ENCODE results near the gene TEX101.
"Not testable (repeated sequence)": the region's sequence is repeated elsewhere in the genome, so short reads cannot be mapped to it uniquely, and the experiment has no call there.

The TEX101 gene

GRCh38 chr19:43422000-43422688, 7.5 kb downstream of the TEX101 start:
- DNase-seq: no peak

DNA sequence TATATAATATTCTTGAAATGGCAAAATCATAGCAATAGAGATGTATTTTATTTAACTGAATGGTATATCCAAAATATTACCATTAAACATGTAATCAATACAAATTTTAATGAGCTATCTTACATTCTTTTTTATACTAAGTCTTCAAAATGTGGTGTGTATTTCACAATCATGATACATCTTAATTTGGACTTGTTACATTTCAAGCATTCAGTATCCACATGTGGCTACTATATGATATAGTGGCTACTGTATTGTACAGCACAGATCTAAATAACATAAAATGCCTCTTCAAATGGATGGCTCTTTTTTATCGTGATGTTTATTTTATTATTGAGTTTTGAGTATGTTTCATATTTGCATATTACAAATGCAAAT, 8.0 kb downstream of the TEX101 start:
- no peak for DNase-seq

DNA sequence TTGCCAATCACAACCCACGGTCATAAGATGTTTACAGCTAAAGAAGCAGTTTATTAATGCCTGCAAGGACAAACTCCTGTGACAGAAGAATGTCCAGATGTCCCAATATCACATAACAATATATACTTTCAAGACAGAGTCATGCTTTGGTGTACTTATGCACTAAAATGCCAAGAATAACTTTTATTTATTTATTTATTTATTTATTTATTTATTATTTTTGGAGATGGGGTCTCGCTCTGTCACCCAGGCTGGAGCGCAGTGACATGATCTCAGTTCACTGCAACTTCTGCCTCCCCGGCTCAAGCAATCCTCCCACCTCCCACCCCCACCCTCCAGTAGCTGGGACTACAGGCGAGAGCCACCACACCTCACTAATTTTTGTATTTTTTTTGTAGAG, 9.1 kb downstream of the TEX101 start:
- DNase-seq: no peak

DNA sequence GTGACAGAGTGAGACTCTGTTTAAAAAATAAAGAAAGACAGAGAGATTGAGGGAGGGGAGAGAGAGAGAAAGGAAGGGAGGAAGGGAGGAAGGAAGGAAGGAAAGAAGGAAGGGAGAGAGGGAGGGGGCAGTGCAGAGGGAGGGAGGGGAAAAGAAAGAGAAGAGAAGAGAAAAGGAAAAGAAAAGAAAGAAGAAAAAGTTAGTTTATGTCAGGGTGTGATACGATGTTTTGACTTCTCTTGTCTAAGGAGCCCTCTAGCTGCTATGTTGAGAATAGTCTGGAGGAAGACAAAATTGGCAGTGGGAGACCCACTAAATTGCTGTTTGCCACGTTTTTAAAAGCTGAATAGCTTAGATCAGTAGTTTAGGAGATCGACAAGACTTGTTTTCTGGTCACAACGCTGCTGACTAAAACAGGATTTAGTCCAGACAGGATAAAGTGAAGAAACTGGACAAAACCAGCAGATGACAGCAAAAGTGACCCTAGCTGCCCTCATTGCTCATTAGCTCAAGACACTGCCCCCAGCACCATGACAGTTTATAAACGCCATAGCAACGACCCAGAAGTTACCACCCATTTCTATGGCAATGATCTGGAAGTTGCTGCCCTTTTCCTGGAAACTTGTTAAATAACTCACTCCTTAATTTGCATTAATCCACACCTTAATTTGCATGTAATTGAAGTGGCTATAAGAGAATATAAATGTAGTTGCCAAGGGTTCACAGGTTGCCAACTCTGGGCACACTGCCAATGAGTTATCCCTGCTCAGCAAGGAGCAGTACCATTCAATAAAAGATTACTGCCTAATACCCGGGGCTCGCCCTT, 11.1 kb downstream of the TEX101 start:
- peak; percentile 46 for DNase-seq

- no peak for DNase-seq
Measured at GRCh38 chr19:43429395-43429794, 14.7 kb downstream of the TEX101 start.

DNA sequence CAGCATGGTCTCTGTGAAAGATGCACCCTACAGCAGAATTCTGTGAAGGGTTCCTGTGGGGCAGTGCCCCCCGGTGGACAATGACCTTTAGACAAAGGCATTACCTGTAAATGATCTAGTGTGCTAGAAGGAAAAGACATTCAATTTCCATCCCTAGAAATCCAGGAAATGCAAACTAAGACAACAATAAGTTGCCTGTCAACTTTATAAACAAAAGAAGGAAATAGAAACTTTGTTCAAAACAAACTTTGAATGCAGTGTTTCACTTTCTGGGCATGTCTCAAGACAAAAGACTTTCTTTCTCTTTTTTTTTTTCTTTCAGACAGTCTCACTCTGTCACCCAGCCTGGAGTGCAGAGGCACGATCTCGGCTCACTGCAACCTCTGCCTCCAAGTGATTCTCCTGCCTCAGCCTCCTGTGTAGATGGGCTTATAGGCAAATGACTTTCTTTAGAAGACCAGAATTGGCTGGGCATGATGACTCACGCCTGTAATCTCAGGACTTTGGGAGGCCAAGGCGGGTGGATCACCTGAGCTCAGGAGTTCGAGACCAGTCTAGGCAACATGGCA, 15.5 kb downstream of the TEX101 start:
- no peak for DNase-seq

DNA sequence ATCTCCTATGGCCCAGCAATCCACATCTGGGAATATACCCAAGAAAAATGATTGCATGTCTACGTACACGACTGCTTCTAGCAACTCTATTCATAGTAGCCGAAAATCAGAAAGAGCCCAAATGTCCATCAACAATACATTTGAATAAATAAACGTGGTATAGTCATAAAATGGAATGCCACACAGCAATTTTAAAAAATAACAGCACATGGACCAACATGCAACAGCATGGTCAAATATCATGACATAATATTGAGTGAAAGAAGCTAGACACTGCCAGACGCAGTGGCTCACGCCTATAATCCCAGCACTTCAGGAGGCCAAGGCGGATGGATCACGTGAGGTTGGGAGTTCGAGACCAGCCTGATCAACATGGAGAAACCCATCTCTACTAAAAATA, 16.3 kb downstream of the TEX101 start:
- DNase-seq: no peak

DNA sequence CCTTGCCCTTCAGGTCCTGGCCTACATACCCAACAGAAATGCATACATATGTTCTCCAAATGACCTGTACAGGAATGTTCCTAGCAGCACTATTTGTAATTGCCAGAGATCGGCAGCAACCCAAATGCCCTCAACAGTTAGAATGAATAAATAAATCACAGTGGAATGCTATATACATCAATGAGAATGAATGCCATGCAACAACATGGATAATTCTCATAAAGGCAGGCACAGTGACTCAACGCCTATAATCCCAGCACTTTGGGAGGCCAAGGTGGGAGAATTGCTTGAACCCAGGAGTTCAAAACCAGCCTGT, 18.6 kb downstream of the TEX101 start:
- DNase-seq: no peak

GRCh38 chr19:43433689-43434088, 19.0 kb downstream of the TEX101 start:
- DNase-seq: no peak

- DNase-seq: no peak
Measured at GRCh38 chr19:43435775-43436174, 21.1 kb downstream of the TEX101 start.

DNA sequence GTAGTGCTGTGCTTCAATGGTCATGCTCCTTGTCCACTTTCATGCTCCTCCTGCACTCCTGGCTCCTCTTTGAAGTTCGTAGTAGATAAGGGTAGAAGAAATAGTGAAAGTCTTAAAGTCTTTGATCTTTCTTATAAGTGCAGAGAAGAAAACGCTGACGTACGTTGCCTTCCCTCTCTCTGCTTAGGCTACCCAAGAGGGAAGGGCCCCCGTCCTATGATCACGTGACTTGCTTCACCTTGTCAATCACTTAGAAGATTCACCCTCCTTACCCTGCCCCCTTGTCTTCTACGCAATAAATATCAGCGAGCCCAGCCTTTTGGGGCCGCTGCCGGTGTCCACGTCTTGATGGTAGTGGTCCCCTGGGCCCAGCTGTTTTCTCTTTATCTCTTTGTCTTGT, 22.6 kb downstream of the TEX101 start:
- DNase-seq: not testable (repeated sequence)

- no peak for DNase-seq
Measured at GRCh38 chr19:43437712-43438111, 23.0 kb downstream of the TEX101 start.

DNA sequence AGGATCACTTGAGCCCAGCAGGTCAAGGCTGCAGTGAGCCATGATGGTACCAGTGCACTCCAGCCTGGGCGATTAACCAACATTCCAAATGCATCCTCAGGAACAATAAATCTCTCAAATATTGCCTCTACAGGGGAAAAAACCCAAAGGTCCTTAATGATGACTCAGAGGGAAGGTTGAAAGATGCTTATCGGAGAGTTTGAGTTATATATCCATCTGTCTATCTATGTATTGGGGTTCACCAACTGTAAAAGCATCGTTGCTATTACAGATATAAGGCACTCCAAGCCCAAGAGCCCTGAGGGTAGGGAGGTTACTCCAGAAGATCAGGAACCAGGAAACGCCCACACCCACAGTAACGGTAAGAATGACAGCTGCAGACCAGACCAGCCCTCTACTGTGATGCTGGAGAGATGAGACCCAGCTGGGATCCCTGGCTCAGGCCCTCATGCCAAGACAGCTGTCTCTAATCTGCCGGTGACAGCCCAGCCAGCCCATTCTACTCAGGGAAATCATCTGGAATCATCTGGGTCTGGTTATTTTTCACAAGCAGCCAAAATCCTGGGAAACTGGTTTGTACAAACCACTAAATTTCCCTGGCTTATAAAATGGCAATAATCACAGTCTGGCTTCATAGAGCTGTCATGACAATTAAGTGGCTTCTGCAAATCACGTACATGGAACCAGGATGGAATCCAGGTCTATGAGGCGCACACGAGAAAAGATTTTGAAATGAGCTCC, 23.8 kb downstream of the TEX101 start:
- no peak for DNase-seq

DNA sequence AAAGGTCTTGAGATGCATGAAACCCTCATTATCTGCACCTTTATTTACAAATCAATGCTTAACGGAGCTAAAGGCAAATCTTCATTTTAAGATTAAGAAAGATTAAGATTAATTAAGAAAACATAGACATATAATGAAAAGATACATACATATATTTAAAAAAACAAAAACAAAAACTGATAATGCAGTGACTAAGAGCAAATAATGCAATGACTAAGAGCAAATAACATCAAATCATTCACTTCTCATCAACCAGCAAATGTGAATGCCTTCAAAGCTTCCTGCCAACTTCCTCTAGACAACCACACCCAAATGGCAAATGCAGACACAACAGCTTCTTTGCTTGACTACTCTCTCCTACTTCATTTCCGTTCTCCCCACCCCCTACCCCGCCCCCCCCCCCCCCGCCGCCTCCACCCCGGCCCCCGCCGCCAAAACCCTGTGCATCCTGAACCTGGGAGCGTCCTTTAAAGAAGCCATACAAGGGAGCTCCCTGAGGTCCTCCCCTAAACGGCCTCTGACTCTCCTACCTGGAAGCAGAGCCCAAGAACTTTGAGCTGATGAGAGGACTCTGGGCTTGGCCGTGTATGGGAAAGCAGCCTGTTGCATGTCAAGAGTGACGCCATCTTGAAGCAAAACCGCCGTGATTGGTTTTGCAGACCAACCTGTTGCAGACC, 24.5 kb downstream of the TEX101 start:
- no peak for DNase-seq

DNA sequence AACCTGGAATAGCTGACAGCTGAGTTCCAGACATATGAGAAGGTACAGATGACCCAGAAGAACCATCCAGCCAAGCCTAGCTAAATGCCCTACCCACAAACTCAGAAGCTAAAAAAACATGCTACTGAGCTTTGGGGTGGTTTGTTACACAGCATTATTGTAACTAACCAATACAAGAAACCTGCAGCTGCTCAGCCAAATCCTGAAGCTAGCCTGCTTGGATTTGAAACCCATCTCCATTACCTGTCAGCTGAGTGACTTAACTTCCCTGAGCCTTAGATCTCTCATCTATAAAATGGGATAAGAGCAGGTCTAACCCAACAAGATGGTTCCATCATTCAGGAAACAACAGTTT, 25.0 kb downstream of the TEX101 start:
- DNase-seq: no peak

GRCh38 chr19:43441716-43442115, 27.0 kb downstream of the TEX101 start:
- DNase-seq: no peak

DNA sequence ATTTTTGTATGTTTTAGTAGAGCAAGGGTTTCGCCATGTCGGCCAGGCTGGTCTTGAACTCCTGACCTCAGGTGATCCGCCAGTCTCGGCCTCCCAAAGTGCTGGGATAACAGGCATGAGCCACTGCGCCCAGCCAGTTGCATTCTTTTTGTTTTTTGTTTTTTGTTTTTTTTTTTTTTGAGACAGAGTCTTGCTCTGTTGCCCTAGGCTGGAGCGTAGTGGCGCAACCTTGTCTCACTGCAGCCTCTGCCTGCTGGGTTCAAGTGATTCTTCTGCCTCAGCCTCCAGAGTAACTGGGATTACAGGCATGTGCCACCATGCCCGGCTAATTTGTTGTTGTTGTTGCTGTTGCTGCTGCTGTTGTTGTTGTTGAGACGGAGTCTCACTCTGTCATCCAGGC, 29.4 kb downstream of the TEX101 start:
- DNase-seq: not testable (repeated sequence)

DNA sequence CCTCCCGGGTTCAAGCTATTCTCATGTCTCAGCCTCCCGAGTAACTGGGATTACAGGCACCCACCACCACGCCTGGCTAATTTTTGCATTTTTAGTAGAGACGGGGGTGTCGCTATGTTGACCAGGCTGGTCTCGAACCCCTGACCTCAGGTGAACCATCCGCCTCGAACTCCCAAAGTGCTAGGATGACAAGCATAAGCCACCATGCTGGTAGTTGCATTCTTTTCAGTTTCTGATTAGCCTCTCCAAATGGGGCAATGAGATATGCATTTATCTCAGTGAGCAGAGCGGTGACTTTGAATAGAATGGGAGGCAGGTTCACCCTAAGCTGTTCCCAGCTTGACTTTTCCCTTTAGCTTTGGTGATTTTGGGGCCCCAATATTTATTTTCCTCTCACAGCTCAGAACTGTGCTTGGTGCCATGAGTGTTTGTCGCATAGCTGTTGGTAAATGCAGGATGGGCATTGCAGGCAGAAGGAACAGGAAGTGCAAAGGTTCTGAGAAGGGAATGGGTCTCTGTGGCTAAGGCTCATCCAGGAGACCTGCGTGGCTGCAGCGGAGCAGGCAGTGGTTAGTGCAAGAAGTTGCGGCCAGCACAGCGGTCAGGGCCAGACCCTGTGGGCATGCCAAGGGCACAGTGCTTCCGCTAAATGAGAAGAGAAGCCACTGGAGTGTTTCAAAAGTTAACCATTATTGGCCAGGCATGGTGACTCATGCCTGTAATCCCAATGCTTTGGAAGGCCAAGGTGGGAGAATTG, 30.0 kb downstream of the TEX101 start:
- DNase-seq: no peak

DNA sequence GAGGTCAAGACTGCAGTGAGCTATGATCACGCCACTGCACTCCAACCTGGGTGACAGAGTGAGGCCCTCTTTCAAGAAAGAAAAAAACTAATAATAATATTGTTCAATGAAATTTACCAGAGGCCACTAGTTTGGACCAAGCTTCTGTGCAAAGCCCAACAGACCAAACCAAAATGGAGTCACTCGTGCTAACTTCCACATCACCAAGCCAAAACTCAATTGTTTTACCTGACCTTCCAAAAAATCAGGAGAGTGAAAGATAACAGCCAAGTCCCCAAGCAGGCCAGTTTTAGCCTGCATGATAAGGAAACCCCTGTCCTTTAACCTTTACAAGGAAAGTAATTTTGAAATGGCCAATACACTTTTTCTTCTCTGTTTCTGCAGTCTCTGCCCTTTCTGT, 30.7 kb downstream of the TEX101 start:
- DNase-seq: no peak

GRCh38 chr19:43446746-43447489, 32.2 kb downstream of the TEX101 start:
- DNase-seq: peak; percentile 35

DNA sequence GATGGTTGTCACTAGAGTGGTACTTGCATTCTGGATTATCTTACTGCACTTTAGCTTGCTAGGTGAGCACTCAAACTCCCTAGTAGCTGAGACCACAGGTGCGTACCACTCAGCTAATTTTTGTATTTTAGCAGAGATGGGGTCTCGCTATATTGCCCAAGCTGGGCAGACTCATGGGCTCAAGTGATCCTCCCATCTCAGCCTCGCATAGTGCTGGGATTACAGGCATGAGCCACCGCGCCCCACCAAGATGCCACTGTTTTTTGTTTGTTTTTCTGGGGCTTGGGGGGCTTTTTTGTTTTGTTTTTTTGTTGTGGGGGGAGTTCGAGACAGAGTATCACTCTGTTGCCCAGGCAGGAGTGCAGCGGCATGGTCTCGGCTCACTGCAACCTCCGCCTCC, 33.0 kb downstream of the TEX101 start:
- DNase-seq: no peak

- no peak for DNase-seq
Measured at GRCh38 chr19:43450545-43450997, 35.9 kb downstream of the TEX101 start.
